Measurements from ENCODE around the gene SMC4.
"Not testable (repeated sequence)": the region's sequence is repeated elsewhere in the genome, so short reads cannot be mapped to it uniquely, and the experiment has no call there.

SMC4 gene

GRCh38 chr3:160399125-160400029, at the start of gene SMC4, which contains the start of gene IFT80:
Gene SMC4, plus strand, starts transcription at chr3:160399650. Its CDS starts 1,177 bp downstream, at chr3:160400827.
Gene IFT80, minus strand, starts transcription at chr3:160399225. Its CDS starts 14,625 bp downstream, at chr3:160384600.
- DNase-seq = peak; percentile 97

- DNase-seq = no peak
Observed at GRCh38 chr3:160355826-160356225, 43.6 kb upstream of the SMC4 start.

- not testable (repeated sequence) for DNase-seq
Observed at GRCh38 chr3:160362896-160363295, 36.6 kb upstream of the SMC4 start.

DNA sequence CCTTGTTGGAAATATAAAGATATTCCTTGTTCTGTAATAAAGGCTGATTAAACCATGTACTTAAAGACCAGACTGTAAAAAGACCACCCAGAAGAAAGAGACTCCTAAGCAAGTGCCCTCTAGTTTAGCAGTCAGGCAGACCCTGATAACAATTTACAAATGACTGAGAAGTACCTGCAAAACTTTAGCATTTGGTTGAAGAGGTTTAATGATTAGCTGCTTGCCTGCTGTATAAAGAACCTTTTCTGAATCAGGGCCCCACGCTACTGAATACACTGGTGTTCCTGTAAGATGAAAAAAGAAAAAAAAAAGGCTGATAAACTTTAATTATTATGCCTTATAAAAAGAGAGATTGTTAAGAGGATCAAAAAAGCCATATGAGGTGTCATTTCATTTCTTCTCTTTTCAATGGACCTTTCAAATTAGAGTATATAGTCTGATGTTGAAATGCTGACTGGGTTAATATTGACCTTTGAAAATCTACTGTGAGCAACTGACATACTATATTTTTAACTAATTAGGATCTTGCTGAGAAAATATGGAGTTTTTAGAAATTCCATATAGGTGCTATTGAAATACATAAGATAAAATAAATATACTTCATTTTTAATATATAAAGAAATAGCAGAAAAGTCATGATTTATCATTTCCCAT, 33.5 kb upstream of the SMC4 start:
- DNase-seq = no peak

DNA sequence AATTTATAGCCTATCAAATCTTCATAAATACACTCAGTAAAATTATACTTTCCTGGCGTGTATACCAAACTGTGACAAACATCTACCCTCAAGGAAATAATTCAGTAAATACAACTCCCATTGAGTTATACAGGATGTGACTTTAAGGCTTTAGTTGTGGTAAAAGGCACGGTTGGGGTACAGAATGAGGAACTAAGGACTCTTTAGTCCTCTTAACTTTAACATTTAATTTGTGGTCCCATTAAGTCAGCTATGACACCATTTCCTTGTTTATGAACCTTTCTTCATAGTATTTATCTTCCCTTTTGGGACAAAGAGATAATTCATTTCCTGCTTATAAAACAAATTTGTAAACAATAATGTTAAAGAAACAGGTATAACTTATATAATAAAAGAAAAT, 30.6 kb upstream of the SMC4 start:
- no peak for DNase-seq

DNA sequence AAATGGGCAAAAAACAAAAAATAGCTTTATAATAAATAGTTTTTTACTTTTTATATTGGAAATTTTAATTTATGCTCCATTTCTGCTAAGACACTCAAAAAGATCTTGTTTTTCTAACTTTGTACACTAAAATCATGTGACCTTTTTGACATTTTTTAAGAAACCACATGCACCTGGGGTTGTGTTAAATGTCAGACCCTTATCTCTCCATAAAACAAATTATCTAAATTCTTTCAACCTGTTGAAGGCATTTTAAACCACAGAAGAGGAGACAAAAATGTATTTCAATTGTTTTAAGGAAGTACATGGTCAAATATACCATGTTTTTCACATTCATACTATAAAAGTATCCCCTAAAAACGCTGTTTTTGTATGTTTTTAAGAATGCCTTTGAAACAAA, 29.7 kb upstream of the SMC4 start:
- DNase-seq = no peak

GRCh38 chr3:160370987-160371857, 28.2 kb upstream of the SMC4 start:
- DNase-seq = no peak

- DNase-seq = no peak
Observed at GRCh38 chr3:160372780-160373179, 26.7 kb upstream of the SMC4 start.

DNA sequence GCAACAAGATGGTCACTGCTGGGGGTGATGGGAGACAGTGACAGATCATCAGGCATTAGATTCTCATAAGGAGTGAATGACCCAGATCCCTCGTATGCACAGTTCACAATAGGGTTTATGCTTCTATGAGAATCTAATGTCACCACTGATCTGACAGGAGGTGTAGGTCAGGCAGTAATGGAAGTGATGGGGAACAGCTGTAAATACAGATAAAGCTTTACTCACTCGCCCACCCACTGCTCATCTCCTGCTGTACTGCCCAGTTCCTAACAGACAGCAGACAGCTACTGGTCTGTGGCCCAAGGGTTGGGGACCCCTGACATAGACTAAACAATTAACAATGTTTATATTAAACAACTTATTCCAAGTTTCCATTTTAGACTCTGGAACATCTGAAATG, 25.8 kb upstream of the SMC4 start:
- DNase-seq = no peak

- DNase-seq = no peak
Observed at GRCh38 chr3:160374472-160374871, 25.0 kb upstream of the SMC4 start.

DNA sequence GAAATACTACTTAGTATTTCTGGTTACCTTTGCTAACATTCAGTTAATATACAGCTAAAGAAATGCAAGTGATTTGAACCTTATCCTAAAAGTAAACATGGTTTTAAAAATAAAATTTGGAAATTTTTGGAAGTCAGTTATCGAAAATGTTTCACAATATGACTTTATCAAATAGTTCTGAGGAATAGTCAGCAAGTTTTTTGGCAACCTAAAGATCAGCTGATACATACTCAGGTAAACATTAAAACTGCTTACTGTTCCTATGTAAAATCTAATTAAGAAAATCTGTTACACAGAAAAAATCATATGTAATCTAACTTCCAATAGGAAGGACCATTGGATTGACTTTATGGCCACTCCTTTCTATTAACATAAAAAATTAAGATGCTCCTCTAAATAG, 24.5 kb upstream of the SMC4 start:
- DNase-seq = no peak

GRCh38 chr3:160376681-160377080, 22.8 kb upstream of the SMC4 start:
- no peak for DNase-seq

GRCh38 chr3:160378331-160379109, 20.9 kb upstream of the SMC4 start:
- no peak for DNase-seq

- DNase-seq = no peak
Observed at GRCh38 chr3:160379628-160380214, 19.7 kb upstream of the SMC4 start.

DNA sequence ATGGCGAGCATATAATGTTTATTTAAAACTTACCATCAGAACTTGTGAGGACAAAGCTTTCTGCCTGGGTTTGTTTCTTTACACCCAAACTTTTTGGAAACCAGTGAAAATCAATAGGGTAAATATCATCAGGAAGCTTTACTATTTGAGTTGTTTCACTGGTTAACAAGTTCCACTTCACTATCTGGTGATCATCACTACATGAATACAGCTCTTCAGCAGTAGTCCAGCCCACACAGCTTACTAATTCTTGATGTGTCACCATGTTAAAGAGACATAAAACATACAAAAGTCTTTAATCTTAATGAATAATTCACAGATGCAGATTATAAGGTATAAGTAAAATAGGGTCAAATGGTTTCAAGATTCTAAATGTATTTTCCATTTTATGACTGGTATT, 18.0 kb upstream of the SMC4 start:
- no peak for DNase-seq

GRCh38 chr3:160384639-160385318, 14.7 kb upstream of the SMC4 start:
- DNase-seq = no peak

- DNase-seq = no peak
Observed at GRCh38 chr3:160390565-160391138, 8.8 kb upstream of the SMC4 start.

DNA sequence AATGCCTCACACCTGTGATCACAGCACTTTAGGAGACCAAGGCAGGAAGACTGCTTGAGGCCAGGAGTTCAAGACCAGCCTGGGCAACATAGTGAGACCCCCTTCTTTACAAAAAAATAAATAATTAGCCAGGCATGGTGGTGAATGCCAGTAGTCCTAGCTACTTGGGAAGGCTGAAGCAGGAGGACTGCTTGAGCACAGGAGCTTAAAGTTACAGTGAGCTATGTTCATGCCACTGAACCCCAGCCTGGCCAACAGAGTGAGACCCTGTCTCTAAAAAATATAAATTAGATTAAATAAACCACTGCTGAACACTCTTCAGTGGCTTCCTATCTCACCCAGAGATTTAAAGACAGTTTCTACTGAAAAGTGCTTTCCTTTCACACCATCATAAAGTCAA, 6.7 kb upstream of the SMC4 start:
- no peak for DNase-seq

DNA sequence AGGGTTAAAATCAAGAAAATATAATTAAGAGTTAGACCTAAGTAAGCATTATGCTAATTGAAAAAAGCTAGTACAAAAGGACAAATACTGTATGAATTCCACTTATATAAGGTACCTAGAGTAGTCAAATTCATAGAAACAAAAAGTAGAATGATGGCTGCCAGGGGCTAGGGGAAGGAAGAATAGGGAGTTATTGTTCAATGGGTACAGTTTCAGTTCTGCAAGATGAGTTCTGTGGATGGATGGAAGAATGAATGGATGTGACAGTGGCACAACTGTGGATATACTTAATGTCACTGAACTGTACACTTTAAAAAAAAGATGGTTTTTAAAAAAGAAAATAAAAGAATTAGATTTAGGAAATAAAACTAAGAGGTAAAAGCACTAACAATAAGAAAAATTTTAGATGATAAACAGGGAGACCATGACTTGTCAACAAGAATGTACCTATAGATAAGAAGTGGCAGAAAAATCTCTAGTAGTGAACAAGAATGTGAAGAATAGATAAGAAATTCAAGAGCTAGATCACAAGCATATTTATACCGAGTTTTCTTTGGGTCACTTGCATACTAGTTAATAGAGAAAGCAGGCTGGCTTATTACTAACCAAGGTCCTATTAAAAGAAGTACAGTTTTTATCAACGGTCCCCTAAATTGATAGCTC, 6.0 kb upstream of the SMC4 start:
- no peak for DNase-seq

- no peak for DNase-seq
Observed at GRCh38 chr3:160394009-160394392, 5.4 kb upstream of the SMC4 start.
